ENCODE measurements around the gene RIMBP2.

RIMBP2 gene

DNA sequence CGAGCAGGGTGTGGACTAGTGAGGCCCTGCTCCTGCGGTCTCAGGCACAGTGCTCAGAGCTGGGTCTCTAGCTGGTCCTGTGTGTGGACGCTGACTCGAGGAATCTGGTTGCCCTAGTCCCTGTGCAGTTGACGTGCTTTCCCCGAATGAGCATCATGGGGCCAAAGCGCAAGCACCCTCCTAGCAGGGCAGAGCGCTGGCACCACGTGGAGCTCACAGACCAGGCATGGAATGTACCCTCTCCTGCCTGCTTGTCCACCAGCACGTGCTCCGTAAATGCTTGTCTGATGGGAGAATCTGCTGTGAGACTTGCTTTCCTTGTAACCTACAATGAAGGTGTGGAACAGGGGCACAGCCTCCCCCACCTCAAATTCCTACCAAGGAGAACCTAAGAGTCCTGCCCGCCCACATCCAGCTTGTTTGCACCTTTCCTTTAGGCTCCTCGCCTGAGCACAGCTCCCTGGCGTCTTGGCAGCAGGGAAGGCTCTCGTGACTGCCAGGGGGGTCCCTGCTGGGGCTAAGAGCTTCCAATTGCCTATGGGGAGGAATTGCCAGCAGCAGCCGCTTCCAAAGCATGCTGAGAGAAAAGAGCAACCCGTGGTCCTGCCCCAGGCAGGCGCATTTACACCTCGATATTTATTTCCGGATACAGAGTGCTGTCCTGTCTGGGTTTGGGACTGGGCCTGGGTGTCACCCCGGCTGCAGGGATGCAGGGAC is 253.4 kb downstream of the RIMBP2 start:
- no peak for DNase-seq (ENCODE audit: low read depth)

DNA sequence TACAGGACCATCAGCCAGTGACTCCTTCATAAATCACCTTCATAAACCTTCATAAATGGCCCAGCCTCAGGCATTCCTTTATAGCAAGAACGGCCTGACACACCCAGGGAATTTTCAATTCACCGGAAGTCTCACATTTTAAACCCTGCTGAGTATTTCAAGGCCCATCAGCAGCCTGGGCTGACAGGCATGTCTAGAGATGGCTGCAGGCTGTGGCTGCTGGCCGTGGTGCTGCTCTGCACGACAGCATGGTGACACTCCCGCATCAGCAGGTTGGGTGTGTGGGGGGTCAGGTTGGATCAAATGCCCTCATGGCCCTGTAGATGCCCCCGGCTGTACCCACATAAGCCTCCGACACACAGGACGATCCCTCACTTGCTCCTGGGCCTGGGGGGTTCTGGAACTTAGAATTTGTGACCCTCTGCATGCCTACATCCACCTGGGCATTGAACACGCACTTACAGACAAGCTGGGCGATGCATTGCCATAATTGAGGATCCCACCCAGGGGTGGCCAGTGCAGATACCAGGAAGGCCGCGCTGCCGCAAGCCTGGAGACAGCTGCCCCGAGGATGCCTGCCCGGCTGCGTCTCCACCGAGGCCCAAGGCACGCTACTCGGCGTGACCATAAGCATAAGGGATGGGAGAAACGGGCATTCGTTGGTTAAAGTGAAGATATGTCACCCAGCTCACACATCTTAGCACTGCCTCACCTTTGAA is 254.1 kb downstream of the RIMBP2 start:
- no peak for DNase-seq (ENCODE audit: low read depth)

DNA sequence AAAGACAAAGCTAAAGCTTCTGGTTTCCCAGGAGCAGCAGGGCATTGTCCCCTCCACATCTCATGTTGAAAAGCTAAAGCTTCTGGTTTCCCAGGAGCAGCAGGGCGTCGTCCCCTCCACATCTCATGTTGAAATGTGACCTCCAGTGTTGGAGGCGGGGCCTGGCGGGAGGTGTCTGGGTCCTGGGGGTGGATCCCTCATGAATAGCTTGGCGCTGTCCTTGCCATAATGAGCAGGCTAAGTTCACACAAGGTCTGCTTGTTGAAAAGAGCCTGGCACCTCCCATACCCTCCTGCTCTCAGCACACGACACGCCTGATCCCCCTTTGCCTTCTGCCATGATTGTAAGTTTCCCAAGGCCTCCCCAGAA is 254.7 kb downstream of the RIMBP2 start:
- DNase-seq (ENCODE audit: low read depth) = no peak

DNA sequence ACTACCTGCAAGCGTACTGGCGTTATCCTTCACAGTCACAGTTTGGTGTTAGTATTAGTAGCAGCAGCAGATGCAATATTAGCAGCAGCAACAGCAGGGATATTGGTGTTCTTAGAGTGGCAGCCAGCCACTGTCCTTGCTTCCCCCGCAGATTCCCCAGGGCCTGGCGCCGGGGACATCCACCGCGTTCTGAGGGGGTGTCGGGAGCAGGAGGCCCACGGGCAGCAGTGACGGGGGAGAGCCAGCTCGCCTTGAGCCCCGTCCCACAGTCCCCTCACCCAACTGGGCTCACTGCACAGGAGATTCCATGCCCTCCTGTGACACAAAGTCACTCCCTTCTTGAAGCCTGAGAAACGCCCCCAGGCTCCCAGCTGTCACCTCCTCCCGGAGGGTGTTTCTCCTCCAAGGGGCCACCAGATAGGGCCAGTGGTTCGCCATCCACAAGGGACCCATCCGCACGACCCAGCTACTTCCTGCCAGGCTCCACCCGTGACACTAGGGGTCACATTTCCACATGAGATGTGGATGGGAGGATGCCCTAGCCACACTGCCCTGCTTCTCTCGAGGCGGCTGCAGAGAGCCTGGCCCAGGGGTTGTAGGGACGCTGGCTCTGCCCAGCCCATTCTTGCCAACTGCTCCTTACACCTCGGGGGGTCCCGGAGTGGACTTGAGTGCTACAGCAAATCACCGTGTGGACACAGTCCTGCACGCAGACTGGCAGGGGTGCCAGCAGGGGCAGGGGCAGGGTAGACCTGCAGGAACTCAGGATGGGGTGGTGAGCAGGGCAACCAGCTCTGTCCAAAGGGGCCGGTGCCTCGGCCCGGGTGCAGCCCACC is 255.3 kb downstream of the RIMBP2 start:
- DNase-seq (ENCODE audit: low read depth) = no peak

DNA sequence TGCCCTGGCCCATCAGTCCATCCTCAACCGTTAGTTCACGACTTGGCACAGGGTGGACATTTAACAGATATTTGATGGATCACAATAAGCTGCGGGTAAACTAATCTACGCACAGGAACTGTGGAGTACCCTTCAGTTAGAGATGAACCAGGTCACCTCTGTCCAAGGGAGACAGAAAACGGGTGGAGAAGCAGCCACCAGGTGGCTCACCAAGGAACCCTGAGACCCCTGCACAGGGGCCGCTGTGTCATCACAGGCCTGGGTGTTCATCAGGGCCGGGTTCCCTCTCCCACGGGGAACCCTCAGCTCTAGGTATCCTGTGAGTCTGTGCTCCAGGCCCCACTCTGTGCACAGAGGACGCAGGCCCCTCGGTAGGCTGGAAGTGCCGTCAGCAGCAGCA is 256.2 kb downstream of the RIMBP2 start:
- DNase-seq (ENCODE audit: low read depth) = no peak

DNA sequence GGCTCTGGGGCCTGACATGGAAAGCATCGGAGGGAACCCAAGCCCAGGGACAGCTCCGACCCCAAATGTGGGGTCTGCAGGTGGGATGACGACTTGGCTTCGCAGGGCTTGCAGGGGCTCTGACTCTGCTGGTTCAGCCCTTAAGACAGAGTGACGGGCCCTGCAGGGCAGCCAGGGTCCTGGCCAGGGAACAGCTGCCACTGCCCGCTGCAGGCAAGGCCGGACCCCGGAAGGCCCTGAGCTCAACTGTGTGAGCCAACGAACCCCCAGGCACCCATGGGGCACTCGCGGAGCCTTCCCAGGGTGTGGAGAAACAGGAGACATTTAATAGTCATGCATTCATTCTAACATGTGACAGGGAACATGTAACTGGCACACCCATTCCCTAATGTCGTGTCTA is 257.8 kb downstream of the RIMBP2 start:
- no peak for DNase-seq (ENCODE audit: low read depth)

DNA sequence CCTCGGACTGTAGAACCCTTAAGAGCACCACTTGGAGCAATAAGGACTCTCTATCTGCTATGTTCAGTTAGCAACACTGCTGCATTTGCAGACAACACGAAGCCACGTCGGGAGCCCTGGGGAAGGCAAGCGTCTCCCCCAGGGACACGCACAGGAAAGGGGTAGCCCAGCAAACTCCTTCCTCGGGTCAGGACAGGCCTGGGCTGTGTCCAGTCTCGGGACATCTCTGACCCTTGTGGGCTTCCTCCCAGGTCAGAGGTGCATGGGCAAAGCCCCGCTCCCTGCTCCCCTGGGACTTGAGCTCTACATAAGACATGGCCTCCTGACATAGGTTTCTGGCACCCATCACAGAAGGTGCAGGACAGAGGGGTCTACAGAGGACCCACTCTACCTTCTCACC is 258.9 kb downstream of the RIMBP2 start:
- no peak for DNase-seq (ENCODE audit: low read depth)

DNA sequence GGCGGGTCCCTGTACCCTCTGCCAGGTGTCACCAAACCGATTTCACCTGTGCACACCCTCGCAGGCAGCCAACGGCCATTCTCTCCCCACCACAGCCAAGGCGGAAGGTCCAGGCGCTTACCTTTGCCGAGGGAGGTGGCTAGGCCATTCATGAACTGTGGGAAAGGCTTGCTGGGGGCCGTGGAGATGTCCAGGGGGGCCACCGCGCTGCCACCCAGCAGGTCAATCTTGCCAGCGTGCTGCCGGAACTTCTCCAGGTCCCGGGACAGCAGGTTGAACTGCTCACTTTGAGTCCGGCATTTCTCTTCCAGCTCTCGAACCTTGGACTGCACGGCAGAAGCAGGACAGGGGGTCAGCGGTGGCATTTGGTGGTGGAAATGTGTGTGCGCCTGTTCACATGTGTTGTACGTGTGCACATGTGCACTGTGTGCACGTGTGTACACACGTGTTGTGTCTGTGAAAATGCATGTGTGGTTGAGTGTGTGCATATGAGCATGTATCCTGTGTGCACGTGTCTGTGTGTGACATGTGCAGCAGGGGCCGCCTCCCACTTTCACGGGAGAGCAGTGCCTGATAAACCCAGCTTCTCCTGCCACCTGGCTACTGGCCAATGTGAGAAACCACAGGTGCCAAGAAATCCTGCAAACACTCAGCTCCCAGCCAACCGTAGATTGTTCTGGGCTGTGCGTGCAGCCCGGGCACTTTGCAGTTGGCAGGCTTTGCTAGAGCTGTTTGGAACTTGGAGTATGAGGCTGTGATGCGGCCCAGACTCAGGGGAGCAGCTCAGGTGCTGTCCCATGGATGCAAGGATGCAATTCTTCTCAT is 259.5 kb downstream of the RIMBP2 start:
- no peak for DNase-seq (ENCODE audit: low read depth)

DNA sequence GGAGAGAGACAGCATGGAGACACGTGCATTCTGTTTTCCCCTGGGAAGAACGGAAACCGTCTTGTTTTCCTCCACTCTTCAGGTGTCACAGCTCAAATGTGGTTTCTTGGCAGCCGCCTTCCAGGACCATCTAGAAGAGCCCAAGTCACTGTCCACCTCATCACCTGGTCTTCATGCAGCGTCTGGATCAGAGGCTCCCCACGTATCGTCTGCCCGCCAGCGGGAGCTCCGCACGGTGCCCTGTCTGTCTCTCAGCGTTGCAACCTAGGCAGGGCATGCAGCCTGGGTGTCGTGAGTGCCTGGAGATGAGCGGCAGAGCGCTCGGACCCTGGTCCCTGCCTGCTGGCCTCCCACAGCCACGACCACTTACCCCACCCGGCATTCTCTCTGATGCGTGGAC is 260.9 kb downstream of the RIMBP2 start:
- DNase-seq (ENCODE audit: low read depth) = no peak

DNA sequence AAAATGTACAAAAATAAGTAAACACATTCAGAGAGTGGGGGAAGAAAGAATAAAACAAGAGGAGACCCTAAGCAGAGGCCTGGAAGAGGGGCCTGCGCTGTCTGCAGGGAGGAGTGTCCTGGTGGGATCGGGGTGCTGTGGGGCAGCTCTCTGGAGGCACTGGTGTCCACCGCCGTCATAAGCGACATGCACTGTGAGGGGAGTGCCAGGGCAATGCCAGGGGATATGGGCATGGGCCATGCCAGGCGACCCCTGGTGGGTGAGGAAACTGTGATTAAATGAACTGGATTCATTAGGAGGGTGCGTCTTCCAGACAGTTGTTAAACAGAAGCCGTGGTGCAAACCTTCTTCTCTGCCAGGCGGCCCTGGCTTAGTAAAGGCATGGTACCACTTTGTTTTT is 261.8 kb downstream of the RIMBP2 start:
- no peak for DNase-seq (ENCODE audit: low read depth)

DNA sequence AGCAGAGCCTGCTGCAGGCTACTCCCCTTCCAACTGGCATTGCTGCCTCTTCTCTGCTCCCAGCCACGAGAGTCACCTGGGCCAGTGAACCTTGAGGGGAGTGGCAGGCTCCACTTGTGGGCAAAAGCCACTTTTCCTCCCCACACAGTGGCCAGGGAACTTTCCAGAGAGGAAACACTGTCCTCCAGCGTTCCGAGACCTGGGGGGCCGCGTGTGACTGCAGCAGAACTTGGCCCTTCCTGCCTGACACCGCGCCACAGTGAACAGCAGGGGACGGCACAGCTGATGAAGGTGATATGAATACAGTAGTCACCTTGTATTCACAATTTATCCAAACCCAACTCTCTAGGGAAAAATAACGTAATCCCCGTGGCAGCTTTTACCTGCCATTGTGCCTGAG is 263.6 kb downstream of the RIMBP2 start:
- no peak for DNase-seq (ENCODE audit: low read depth)

DNA sequence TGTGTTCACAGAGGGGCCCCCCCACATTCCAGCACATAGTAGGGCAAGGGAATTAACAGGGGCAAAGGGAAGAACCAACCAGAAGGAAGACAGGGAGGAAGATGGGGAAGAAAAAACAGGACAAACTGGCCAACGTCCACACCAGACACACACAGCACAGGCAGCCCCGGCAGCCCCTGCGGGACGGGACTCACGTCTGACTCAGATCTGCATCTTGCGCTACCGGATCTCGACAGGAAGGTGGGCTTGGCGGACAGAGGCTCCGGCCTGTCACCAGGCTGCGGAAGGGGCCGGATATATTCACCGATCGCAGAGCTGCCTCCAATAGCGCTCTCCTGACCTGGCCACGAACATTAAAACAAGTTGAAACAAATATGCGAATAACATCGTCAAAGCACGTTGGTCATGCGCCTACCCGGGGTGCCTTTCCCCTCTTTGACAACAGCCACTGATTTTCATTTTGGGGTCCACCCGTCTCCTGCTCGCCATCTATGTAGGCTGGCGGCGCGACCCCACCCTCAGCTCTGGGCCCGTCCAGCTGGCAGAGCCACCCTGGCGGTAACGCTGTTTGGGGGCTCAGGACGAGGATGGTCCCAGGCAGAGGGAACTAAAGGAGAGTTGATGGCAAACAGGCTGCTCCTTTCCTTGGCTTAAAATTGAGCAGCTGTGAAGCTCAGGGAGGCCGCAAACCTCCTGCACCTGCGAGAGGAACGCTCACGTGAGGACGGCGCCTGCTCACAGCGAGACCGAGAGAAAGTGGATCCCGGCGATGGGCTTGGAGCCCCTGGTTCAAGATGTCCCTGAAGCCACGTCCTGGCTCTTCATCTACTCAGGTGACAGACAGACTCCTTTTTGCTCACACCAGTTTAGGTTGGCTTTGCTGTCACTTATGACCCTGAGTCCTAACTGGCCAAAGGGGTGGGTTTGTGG is 264.8 kb downstream of the RIMBP2 start:
- no peak for DNase-seq (ENCODE audit: low read depth)

DNA sequence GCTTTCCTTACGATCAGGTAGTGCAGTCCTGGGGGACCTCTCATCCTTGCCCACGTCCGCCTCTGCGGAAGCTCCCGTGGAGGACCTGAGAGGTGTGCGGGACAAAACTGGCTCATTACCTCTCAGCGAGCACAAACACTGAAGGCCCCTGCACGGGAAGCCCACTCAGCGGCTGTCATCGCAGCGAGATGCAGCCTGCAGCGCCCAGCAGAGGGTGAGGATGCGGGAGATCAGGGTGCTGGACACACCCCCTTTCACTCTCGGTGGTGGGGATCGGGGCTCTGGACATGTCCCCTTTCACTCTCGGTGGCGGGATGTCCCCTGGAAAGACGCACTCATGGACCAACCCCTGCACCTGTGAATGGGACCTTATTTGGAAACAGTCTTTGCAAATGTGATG is 266.8 kb downstream of the RIMBP2 start:
- DNase-seq (ENCODE audit: low read depth) = no peak

DNA sequence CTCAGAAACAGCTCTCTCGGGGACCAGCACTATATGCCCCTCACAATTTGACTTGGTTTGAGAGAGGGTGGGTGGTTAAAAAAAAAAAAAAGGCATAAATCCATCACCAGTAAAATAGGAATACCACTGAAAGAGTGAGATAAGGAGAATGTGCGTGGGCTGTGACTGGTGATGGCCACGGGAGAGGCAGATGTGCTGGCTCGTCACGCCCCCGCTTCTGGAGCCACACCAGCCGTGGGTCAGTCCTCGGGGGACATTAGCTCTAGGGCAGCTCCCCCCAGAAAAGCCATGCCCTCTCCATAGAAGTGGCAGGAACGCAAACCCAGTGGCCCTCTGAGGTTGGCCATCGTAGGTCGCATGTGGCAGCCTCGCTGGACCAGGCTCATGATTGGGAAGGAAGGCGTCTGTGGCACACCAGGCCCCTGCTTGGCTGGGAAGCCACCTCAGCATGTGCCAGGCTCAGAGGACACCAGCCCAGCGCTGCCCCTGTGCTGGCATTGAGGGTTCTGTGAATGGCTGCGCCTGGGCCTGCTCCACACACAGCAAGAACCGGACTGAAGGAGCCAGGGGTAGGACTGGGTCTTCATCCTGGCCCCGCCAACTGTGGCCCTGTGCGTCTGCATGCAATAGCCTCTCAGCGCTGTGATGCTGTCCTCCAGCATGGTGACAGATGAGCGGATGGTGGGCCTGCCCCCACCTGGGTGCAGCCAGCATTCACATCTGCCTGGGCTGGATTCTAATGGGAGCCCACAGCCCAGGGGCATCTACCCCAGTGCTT is 267.9 kb downstream of the RIMBP2 start:
- DNase-seq (ENCODE audit: low read depth) = no peak

DNA sequence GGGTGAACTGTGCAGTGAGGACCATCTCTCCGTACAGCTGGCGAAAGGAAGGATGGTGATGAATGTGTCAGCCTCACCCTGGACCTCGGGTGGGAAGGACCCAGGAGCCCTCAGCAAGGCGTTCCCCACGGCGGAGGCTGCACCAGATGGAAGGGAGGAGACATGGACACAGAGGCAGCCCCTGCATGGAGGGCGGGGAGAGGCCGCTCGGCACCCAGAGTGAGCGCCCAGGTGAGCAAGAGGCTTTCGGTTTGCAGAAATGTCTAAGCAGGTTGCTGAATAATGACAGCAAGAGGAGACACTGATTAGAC is 268.5 kb downstream of the RIMBP2 start:
- DNase-seq (ENCODE audit: low read depth) = no peak

DNA sequence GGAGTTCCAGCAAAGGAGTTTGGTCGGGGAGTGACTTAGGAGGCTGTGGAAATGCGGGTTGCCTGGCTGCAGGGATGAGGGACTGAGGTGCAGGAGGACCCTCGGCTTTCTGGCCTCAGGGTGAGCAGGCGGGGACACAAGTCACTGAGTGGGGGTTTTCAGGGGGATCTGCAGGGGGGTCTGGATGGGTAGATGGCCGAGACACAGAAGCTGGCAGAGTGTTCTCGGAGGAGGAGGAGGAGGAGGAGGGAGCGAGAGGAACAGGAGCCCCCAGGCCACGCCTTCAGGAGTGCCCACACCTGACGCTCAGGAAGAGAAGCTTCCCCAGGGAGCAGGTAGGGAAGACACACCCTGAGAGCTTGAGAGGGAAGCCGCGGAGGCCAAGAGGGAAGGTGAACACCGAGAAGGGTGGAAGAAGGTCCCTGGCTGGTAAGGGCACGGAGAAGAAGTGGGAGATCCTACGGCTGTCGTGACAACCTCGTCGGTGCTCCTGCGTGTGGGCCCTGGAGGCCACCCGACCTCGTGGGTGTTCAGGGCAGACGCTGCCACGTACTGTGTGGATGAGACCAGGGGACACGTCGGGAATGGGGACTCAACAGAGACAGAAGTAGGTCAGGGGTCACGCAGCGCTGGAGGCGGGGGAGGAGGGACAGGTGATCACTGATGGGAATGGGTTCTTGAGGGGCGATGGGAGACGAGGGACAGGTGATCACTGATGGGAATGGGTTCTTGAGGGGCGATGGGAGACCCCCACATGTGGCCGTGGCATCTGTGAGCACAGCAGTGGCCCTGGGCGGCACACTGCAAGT is 269.0 kb downstream of the RIMBP2 start:
- DNase-seq (ENCODE audit: low read depth) = no peak

DNA sequence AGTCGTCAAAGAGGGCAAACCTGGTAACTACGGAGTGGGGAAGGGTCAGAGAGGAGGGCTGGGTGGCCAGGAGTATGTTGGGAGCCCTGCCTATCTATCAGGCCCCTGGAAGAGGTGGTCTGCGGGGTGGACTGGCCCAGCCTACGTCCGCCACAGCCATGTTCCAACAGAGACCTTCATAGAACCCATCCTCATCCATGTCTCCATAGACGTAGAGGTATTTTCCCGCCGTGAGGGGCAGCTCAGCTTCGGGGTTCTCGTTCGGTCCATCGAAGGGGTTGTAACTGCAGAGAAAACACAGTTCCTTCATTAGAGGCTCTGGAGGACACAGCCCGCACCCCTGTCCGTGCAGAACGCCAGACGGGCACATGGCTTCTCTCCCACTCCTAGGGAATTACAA is 271.1 kb downstream of the RIMBP2 start:
- DNase-seq (ENCODE audit: low read depth) = no peak

DNA sequence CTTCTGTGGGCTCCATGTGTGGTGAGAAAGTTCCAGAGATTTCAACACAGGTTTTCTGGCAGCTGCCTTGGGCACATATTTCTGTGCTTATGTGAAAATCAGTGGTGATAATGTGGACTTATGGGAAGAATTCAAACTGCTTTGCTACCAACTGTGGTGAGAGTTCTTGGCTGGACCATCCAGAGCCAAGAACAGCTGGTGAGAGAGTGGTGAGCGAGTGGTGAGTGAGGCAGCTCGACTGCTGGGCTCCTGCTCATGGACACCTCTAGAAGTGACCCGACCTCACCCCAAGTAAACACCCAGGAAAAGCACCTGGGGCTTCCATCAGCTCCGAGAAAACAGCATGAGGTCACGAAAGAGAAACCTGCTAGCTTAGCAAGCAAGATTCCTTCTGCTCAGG is 272.0 kb downstream of the RIMBP2 start:
- no peak for DNase-seq (ENCODE audit: low read depth)
